OCI-M2 (cell line): Measurements from ENCODE around the gene NCKAP5.

ENCODE experiments used
- DNase-seq: peaks from one replicate; lab custom pipeline; 2025; ENCODE audit not compliant: unreplicated experiment; lab: John Stamatoyannopoulos, UW

Gene NCKAP5

GRCh38 chr2:132751836-132752235 lies 816.4 kb downstream of the NCKAP5 start:
- no peak for DNase-seq

GRCh38 chr2:132750606-132751005 lies 817.7 kb downstream of the NCKAP5 start:
- DNase-seq, result no peak

GRCh38 chr2:132747046-132747445 lies 821.2 kb downstream of the NCKAP5 start:
- no peak for DNase-seq

GRCh38 chr2:132741754-132742153 lies 826.5 kb downstream of the NCKAP5 start:
- no peak for DNase-seq

- DNase-seq, result no peak
These were observed 828.1 kb downstream of the NCKAP5 start for GRCh38 chr2:132740081-132740720.

GRCh38 chr2:132738223-132738622 lies 830.0 kb downstream of the NCKAP5 start:
- DNase-seq, result no peak

GRCh38 chr2:132736059-132736458 lies 832.2 kb downstream of the NCKAP5 start:
- no peak for DNase-seq

GRCh38 chr2:132734961-132735360 lies 833.3 kb downstream of the NCKAP5 start:
- DNase-seq, result no peak

- no peak for DNase-seq
These were observed 835.2 kb downstream of the NCKAP5 start for GRCh38 chr2:132733094-132733493.

- DNase-seq, result no peak
These were observed 835.6 kb downstream of the NCKAP5 start for GRCh38 chr2:132732694-132733093.

- DNase-seq, result no peak
These were observed 836.8 kb downstream of the NCKAP5 start for GRCh38 chr2:132731441-132731840.

GRCh38 chr2:132730611-132731010 lies 837.7 kb downstream of the NCKAP5 start:
- no peak for DNase-seq

- DNase-seq, result no peak
These were observed 838.7 kb downstream of the NCKAP5 start for GRCh38 chr2:132729522-132729921.

GRCh38 chr2:132726155-132726554 lies 842.1 kb downstream of the NCKAP5 start:
- DNase-seq, result no peak

GRCh38 chr2:132725748-132726147 lies 842.5 kb downstream of the NCKAP5 start:
- no peak for DNase-seq

GRCh38 chr2:132725148-132725547 lies 843.1 kb downstream of the NCKAP5 start:
- no peak for DNase-seq

- DNase-seq, result no peak
These were observed 846.3 kb downstream of the NCKAP5 start for GRCh38 chr2:132721938-132722337.

- no peak for DNase-seq
These were observed 847.9 kb downstream of the NCKAP5 start for GRCh38 chr2:132720393-132720792.

GRCh38 chr2:132719480-132719879 lies 848.8 kb downstream of the NCKAP5 start:
- no peak for DNase-seq

- DNase-seq, result no peak
These were observed 851.3 kb downstream of the NCKAP5 start for GRCh38 chr2:132716954-132717353.

- DNase-seq, result no peak
These were observed 852.6 kb downstream of the NCKAP5 start for GRCh38 chr2:132715386-132716351.

GRCh38 chr2:132703396-132703795 lies 864.9 kb downstream of the NCKAP5 start:
- DNase-seq, result no peak
